GM19463 (cell line): ENCODE measurements around the gene DUSP19.
A peak's percentile ranks its signal among the peaks of the same experiment; 100 is the strongest.

ENCODE experiments used
- ATAC-seq: cut with Tn5 transposase; IDR thresholded peaks from one replicate; pipeline ENCODE4 v1.9.1; 2021; ENCODE audit warnings: mild to moderate bottlenecking, moderate library complexity; ENCODE audit not compliant: unreplicated experiment

Gene DUSP19

DNA sequence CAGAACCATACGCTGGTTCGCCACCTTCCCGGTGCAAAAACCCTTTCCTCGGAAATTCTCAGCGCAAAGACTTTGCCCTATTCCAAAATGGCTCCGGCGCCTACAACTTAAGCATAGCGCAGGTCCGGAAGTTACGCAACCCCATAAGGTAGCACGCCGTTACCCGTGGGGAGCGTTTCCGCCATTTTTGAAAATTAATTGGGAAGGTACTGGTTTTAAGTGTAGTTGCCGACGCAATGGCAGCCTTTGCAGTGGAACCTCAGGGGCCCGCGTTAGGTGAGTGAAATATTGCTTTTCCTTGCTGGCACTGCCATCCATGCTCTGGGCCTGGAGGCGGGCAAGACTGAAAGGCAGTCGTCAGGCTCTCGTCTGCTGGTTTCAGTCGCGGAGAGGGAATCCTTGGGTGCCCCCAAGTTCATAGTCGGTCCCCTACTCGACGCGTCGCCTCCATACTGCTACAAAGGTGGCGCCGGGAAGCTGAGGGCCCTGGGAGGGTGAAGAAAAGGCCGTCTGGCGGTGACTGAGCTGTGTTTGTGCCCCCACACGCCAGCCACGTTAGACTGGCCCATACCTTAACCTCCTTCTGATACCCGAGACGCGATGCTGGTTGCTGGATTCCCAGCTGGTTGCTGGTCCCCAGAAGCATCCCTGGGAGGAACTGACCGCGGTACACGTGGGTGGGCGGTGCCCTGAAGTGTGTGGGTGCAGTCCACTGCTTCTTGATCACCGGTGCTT, 45.8 kb downstream of the DUSP19 start, which contains the start of gene NUP35:
NUP35 (plus strand) TSS at position 222 of the 735 bp plus-strand sequence; CDS start at position 237, 15 bp downstream.
- peak; percentile 82 for ATAC-seq

GRCh38 chr2:183124957-183125255, 46.4 kb downstream of the DUSP19 start:
- no peak for ATAC-seq

DNA sequence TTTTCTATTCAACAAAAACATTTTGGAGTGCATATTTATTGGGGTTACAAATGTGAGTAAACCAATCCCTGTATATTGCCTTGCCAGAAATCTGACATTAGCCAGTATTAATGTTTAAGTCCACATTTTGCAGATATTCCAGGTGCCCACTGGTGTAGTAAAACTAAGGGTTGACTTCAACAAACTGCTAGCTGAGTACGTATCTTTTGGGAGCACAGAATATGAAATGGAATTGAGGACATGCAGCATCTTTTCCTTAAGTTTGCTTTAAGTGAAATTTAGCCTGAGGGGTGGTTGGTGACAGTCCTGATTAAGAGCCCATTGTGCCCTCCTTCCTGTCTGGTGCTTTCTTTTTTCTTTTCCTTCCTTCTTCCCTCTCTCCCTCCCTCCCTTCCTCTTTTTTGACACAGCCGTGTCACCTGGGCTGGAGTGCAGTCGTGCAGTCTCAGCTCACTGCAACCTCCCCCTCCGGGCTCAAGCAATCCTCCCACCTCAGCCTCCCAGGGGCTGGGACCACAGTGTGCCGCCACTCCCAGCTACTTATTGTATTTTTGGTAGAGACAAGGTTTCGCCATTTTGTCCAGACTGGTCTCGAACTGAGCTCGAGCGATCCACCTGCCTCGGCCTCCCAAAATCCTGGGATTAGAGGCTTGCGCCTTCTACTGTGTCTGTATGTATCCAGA, 47.3 kb downstream of the DUSP19 start:
- no peak for ATAC-seq

DNA sequence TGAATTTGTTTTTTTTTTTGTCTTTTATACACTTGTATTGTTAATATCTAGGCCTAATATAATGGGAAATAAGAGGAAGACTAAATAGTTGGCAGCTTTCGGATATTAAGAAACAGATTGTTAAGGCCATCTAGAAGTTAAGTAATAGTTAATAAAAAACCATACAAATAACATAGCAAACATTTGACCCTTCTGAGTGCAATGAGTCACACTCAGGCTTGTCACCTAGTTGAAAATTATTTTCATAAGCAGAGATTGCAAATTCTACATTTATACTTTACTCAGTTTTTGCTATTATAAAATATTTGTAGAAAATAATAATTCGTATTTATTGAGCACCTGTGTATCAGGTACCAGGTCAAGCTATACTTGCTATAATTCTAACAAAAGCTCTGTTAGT, 48.1 kb downstream of the DUSP19 start:
- ATAC-seq: no peak

DNA sequence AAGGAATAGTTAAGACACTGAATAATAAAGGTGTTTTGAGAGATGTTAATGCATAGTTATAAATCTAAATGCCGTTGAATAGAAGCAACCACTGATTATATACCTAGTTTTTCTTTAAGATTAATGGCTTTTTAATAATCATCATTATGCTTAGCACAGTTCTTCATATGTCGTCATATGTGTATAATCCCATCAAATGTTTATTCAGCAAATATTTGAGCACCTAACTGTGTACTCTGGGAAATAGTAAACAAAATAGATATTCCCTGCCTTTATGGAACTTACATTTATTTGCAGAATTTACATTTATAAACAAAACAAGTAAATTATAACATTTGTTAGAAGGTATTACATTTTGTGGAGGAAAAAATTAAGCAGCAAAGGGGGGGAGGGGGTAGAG, 55.5 kb downstream of the DUSP19 start:
- no peak for ATAC-seq

DNA sequence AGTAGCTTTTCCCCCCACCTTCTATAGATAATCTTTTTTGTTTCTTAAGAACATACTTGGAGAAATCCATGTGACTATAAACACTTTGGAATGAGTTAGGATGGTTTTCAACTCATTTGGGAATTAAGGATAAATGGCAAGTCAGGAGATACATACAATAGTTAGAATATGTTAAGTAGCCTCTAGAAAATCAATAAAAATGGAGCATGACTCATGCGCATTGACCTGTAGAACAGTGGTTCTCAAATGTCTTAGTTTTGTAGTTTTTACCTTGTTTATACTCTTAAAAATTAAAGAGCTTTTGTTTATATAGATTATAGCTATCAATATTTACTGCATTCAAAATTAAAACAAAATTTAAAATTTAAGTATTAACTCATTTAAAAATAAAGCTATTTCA, 70.4 kb downstream of the DUSP19 start:
- ATAC-seq: no peak

GRCh38 chr2:183149489-183149888, 70.9 kb downstream of the DUSP19 start:
- no peak for ATAC-seq
